ENCODE data around the gene ST6GALNAC1. TPM values are rescaled to one million over a fixed set of nuclear protein-coding genes. Genes with fewer than 3 reads are reported as not detected.

ST6GALNAC1 gene
- total and polyA plus RNA-seq, 2 of the 13 experiments (the other 11 are each of a cell fraction or from before 2014, with no cell fraction given) = not detected

DNA sequence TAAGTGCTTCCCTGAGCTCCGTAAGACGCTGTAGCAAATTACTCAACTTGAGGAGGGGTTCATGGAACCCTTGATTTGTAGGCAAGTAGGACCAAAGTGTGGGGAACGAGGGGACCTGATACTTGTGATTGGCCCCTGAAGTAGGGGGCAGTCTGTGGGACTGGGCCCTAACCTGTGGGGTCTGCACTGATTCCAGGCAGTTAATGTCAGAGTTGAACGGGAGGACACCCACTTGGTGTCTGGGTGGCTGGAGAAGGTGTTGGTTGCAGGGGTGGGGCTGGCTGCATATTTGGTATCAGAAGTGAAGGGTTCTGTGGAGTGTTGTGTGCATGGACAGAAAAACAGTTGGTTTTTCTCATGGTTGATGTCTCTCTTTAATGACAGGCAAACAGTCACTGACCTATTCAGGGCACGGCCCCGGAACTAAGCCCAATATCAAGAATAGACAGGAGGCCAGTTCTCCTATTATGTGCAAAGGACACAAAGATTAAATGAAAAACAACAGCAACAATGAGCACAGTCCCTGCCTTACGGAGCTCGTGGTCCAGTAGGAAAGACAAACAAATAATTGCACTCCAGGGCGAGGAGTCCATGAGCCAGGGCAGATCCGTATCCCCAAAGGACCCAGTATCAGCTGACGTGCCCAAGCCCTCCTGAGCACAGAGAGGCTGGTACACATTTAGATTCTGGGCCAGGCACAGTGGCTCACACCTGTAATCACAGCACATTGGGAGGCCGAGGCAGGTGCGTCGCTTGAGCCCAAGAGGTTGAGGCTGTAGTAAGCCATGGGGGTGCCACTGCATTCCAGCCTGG, 48.0 kb upstream of the ST6GALNAC1 start (continued):
- TF ChIP-seq FOXK1 (CRISPR knock-in tag; IDR thresholded peaks at IDR 0.05; ENCODE audit: borderline replicate concordance, low read depth) (peak; percentile 67; the same call in 1 of the 2 replicates), GPN1 (CRISPR knock-in tag; IDR thresholded peaks at IDR 0.05; ENCODE audit: borderline replicate concordance) (no peak), GTF2F1 (IDR thresholded peaks at IDR 0.05; ENCODE audit: low read length) (no peak), RBM39 (IDR thresholded peaks at IDR 0.05; ENCODE audit: low read depth, low read length, poor library complexity, severe bottlenecking) (no peak), MED1 (CRISPR knock-in tag; IDR thresholded peaks at IDR 0.05) (peak; percentile 99), ZNF205 (CRISPR knock-in tag; IDR thresholded peaks at IDR 0.05) (no peak), HOXA3 (CRISPR knock-in tag; IDR thresholded peaks at IDR 0.05) (peak; percentile 81; the same call in 1 of the 2 replicates), ZNF101 (CRISPR knock-in tag; IDR thresholded peaks at IDR 0.05; ENCODE audit: borderline replicate concordance, low read depth) (no peak), NFYC (CRISPR knock-in tag; IDR thresholded peaks at IDR 0.05) (no peak), ZSCAN21 (CRISPR knock-in tag; IDR thresholded peaks at IDR 0.05; ENCODE audit: borderline replicate concordance) (no peak), SMARCE1 (IDR thresholded peaks at IDR 0.05; ENCODE audit: borderline replicate concordance) (no peak), ZNF354B (CRISPR knock-in tag; IDR thresholded peaks at IDR 0.05) (no peak)
- TF ChIP-seq, protein P1, sequence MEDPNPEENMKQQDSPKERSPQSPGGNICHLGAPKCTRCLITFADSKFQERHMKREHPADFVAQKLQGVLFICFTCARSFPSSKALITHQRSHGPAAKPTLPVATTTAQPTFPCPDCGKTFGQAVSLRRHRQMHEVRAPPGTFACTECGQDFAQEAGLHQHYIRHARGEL (CRISPR knock-in tag; IDR thresholded peaks at IDR 0.05) = no peak
- TF ChIP-seq, protein P2, sequence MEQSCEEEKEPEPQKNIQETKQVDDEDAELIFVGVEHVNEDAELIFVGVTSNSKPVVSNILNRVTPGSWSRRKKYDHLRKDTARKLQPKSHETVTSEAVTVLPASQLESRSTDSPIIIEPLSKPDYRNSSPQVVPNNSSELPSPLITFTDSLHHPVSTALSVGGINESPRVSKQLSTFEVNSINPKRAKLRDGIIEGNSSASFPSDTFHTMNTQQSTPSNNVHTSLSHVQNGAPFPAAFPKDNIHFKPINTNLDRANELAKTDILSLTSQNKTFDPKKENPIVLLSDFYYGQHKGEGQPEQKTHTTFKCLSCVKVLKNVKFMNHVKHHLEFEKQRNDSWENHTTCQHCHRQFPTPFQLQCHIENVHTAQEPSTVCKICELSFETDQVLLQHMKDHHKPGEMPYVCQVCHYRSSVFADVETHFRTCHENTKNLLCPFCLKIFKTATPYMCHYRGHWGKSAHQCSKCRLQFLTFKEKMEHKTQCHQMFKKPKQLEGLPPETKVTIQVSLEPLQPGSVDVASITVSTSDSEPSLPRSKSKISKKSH (CRISPR knock-in tag; IDR thresholded peaks at IDR 0.05; ENCODE audit: borderline replicate concordance) = no peak
- TF ChIP-seq, protein P3, sequence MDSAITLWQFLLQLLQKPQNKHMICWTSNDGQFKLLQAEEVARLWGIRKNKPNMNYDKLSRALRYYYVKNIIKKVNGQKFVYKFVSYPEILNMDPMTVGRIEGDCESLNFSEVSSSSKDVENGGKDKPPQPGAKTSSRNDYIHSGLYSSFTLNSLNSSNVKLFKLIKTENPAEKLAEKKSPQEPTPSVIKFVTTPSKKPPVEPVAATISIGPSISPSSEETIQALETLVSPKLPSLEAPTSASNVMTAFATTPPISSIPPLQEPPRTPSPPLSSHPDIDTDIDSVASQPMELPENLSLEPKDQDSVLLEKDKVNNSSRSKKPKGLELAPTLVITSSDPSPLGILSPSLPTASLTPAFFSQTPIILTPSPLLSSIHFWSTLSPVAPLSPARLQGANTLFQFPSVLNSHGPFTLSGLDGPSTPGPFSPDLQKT (CRISPR knock-in tag; IDR thresholded peaks at IDR 0.05; ENCODE audit: borderline replicate concordance) = no peak
- TF ChIP-seq, protein P4, sequence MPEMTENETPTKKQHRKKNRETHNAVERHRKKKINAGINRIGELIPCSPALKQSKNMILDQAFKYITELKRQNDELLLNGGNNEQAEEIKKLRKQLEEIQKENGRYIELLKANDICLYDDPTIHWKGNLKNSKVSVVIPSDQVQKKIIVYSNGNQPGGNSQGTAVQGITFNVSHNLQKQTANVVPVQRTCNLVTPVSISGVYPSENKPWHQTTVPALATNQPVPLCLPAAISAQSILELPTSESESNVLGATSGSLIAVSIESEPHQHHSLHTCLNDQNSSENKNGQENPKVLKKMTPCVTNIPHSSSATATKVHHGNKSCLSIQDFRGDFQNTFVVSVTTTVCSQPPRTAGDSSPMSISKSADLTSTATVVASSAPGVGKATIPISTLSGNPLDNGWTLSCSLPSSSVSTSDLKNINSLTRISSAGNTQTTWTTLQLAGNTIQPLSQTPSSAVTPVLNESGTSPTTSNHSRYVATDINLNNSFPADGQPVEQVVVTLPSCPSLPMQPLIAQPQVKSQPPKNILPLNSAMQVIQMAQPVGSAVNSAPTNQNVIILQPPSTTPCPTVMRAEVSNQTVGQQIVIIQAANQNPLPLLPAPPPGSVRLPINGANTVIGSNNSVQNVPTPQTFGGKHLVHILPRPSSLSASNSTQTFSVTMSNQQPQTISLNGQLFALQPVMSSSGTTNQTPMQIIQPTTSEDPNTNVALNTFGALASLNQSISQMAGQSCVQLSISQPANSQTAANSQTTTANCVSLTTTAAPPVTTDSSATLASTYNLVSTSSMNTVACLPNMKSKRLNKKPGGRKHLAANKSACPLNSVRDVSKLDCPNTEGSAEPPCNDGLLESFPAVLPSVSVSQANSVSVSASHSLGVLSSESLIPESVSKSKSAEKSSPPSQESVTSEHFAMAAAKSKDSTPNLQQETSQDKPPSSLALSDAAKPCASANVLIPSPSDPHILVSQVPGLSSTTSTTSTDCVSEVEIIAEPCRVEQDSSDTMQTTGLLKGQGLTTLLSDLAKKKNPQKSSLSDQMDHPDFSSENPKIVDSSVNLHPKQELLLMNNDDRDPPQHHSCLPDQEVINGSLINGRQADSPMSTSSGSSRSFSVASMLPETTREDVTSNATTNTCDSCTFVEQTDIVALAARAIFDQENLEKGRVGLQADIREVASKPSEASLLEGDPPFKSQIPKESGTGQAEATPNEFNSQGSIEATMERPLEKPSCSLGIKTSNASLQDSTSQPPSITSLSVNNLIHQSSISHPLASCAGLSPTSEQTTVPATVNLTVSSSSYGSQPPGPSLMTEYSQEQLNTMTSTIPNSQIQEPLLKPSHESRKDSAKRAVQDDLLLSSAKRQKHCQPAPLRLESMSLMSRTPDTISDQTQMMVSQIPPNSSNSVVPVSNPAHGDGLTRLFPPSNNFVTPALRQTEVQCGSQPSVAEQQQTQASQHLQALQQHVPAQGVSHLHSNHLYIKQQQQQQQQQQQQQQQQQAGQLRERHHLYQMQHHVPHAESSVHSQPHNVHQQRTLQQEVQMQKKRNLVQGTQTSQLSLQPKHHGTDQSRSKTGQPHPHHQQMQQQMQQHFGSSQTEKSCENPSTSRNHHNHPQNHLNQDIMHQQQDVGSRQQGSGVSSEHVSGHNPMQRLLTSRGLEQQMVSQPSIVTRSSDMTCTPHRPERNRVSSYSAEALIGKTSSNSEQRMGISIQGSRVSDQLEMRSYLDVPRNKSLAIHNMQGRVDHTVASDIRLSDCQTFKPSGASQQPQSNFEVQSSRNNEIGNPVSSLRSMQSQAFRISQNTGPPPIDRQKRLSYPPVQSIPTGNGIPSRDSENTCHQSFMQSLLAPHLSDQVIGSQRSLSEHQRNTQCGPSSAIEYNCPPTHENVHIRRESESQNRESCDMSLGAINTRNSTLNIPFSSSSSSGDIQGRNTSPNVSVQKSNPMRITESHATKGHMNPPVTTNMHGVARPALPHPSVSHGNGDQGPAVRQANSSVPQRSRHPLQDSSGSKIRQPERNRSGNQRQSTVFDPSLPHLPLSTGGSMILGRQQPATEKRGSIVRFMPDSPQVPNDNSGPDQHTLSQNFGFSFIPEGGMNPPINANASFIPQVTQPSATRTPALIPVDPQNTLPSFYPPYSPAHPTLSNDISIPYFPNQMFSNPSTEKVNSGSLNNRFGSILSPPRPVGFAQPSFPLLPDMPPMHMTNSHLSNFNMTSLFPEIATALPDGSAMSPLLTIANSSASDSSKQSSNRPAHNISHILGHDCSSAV (CRISPR knock-in tag; IDR thresholded peaks at IDR 0.05; ENCODE audit: borderline replicate concordance) = no peak

Measured in HepG2 (cell line).